Effector memory CD8-positive, alpha-beta T cell (primary cell): ENCODE data around the gene P2RX2.

Experiments
- ATAC-seq: fragments of 150-1000 bp; cut with Tn5 transposase; replicated peaks from 2 replicates; pipeline ENCODE4 v1.10.0; 2021; ENCODE audit warnings: mild to moderate bottlenecking, moderate library complexity
- DNase-seq, 3 experiments: peaks; one replicate each; pipeline ENCODE4 v3.0.0; 2021
- H3K27ac Mint-ChIP-seq, 2 donors: one replicate each; pipeline ENCODE4 v1.8.0; 2022; ENCODE audit warnings: mild to moderate bottlenecking in 2 of 2, mixed read lengths in 2 of 2, moderate library complexity in 2 of 2
- H3K27me3 Mint-ChIP-seq, 2 donors: one replicate each; pipeline ENCODE4 v1.8.0; 2022; ENCODE audit warnings: mixed read lengths in 2 of 2
- H3K36me3 Mint-ChIP-seq: one replicate; pipeline ENCODE4 v1.8.0; 2022; ENCODE audit warnings: mild to moderate bottlenecking, moderate library complexity, mixed read lengths; ENCODE audit not compliant: insufficient read depth
- H3K4me1 Mint-ChIP-seq, 2 donors: one replicate each; pipeline ENCODE4 v1.8.0; 2022; ENCODE audit warnings: low read depth in 2 of 2, mixed read lengths in 2 of 2
- H3K4me3 Mint-ChIP-seq, 2 donors: one replicate each; pipeline ENCODE4 v1.8.0; 2022; ENCODE audit warnings: mild to moderate bottlenecking in 2 of 2, mixed read lengths in 2 of 2, moderate library complexity in 2 of 2
- H3K9me3 Mint-ChIP-seq, 2 donors: one replicate each; pipeline ENCODE4 v1.8.0; 2022; ENCODE audit warnings: mixed read lengths in 2 of 2

The P2RX2 gene

GRCh38 chr12:132578118-132578517, 40.5 kb upstream of the P2RX2 start:
- peak overlapping the region in 1 of 2 donors; percentile 49 for H3K27ac Mint-ChIP-seq
- no peak overlapping the region for H3K4me3 Mint-ChIP-seq
- DNase-seq = no peak
- H3K27me3 Mint-ChIP-seq = no peaks in the 10 kb centered on the region
- ATAC-seq = no peak
- H3K9me3 Mint-ChIP-seq = no peaks in the 10 kb centered on the region
- H3K36me3 Mint-ChIP-seq = peaks cover 21% of the 10 kb centered on the region
- peaks cover 0 to 4% of the 10 kb centered on the region in 2 donors for H3K4me1 Mint-ChIP-seq

- Mint-ChIP-seq H3K27me3 (no peaks in the 10 kb centered on the region), H3K9me3 (no peaks in the 10 kb centered on the region), H3K4me3 (no peak overlapping the region), H3K4me1 (peaks cover 0 to 4% of the 10 kb centered on the region in 2 donors), H3K27ac (no peak overlapping the region), H3K36me3 (peaks cover 23% of the 10 kb centered on the region)
- DNase-seq (no peak), ATAC-seq (no peak)
Measured at GRCh38 chr12:132578826-132579225, 39.8 kb upstream of the P2RX2 start.

DNA sequence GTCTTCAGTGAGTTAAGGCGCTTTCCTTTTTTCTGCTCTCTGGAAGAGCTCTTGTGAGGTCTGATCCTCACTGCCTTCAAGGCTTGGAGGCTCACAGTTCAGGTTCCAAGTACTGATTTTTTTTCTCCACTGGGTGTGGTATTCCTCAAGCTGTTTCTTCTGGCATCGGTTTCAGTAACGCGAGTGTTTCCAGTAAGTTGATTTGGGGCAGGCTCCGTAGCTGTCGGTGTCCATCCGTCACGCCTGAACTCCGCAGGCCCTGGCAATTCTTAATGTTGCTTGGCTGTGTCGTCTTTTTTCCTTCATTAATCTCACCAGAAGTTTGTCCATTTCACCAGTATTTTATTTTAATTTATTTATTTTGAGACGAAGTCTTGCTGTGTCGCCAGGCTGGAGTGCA, 38.8 kb upstream of the P2RX2 start:
- H3K4me3 Mint-ChIP-seq = no peak overlapping the region
- H3K27me3 Mint-ChIP-seq = no peaks in the 10 kb centered on the region
- peaks cover 21% of the 10 kb centered on the region for H3K36me3 Mint-ChIP-seq
- H3K4me1 Mint-ChIP-seq = peaks cover 0 to 4% of the 10 kb centered on the region in 2 donors
- no peak for ATAC-seq
- no peak for DNase-seq
- H3K27ac Mint-ChIP-seq = no peak overlapping the region
- H3K9me3 Mint-ChIP-seq = no peaks in the 10 kb centered on the region

- no peak for DNase-seq
- no peaks in the 10 kb centered on the region for H3K4me1 Mint-ChIP-seq
- peaks cover 16% of the 10 kb centered on the region for H3K36me3 Mint-ChIP-seq
- H3K9me3 Mint-ChIP-seq = no peaks in the 10 kb centered on the region
- no peak overlapping the region for H3K27ac Mint-ChIP-seq
- H3K4me3 Mint-ChIP-seq = no peak overlapping the region
- no peak for ATAC-seq
- H3K27me3 Mint-ChIP-seq = no peaks in the 10 kb centered on the region
Measured at GRCh38 chr12:132580701-132581292, 37.8 kb upstream of the P2RX2 start.

- Mint-ChIP-seq H3K4me1 (no peaks in the 10 kb centered on the region), H3K27ac (no peak overlapping the region), H3K9me3 (no peaks in the 10 kb centered on the region), H3K27me3 (no peaks in the 10 kb centered on the region), H3K36me3 (peaks cover 14% of the 10 kb centered on the region), H3K4me3 (no peak overlapping the region)
- DNase-seq (no peak), ATAC-seq (no peak)
Measured at GRCh38 chr12:132581348-132582057, 37.1 kb upstream of the P2RX2 start.

GRCh38 chr12:132582058-132582420, 36.5 kb upstream of the P2RX2 start:
- DNase-seq (no peak), ATAC-seq (no peak)
- Mint-ChIP-seq H3K27ac (no peak overlapping the region), H3K4me3 (no peak overlapping the region), H3K9me3 (no peaks in the 10 kb centered on the region), H3K4me1 (no peaks in the 10 kb centered on the region), H3K27me3 (no peaks in the 10 kb centered on the region), H3K36me3 (peaks cover 16% of the 10 kb centered on the region)

GRCh38 chr12:132582582-132583410, 35.8 kb upstream of the P2RX2 start:
- no peak overlapping the region for H3K27ac Mint-ChIP-seq
- no peak for ATAC-seq
- peaks cover 16% of the 10 kb centered on the region for H3K36me3 Mint-ChIP-seq
- no peaks in the 10 kb centered on the region for H3K9me3 Mint-ChIP-seq
- no peak for DNase-seq
- H3K4me1 Mint-ChIP-seq = no peaks in the 10 kb centered on the region
- no peak overlapping the region for H3K4me3 Mint-ChIP-seq
- H3K27me3 Mint-ChIP-seq = no peaks in the 10 kb centered on the region

DNA sequence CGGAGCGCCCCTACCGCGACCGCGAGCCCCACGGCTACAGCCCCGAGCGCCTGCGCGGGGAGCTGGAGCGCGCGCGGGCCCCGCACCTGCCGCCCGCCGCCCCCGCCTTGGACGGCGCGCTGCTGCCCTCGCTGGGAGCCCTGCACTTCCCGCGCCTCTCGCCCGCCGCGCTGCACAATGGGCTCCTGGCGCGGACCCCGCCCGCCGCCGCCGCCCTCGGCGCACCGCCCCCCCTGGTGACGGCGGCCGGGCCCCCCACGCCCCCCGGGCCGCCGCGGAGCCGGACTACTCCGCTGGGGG, 35.2 kb upstream of the P2RX2 start:
- DNase-seq (no peak), ATAC-seq (no peak)
- Mint-ChIP-seq H3K9me3 (no peaks in the 10 kb centered on the region), H3K36me3 (peaks cover 16% of the 10 kb centered on the region), H3K27me3 (no peaks in the 10 kb centered on the region), H3K4me3 (no peak overlapping the region), H3K27ac (no peak overlapping the region), H3K4me1 (no peaks in the 10 kb centered on the region)

- no peaks in the 10 kb centered on the region for H3K27me3 Mint-ChIP-seq
- peaks cover 16% of the 10 kb centered on the region for H3K36me3 Mint-ChIP-seq
- no peak for DNase-seq
- no peaks in the 10 kb centered on the region for H3K4me1 Mint-ChIP-seq
- H3K27ac Mint-ChIP-seq = no peak overlapping the region
- ATAC-seq = no peak
- H3K9me3 Mint-ChIP-seq = no peaks in the 10 kb centered on the region
- no peak overlapping the region for H3K4me3 Mint-ChIP-seq
Measured at GRCh38 chr12:132583736-132584135, 34.8 kb upstream of the P2RX2 start.

- Mint-ChIP-seq H3K36me3 (peaks cover 16% of the 10 kb centered on the region), H3K4me3 (no peak overlapping the region), H3K4me1 (no peaks in the 10 kb centered on the region), H3K27me3 (no peaks in the 10 kb centered on the region), H3K27ac (no peak overlapping the region), H3K9me3 (no peaks in the 10 kb centered on the region)
- DNase-seq = no peak
- ATAC-seq = no peak
Measured at GRCh38 chr12:132584429-132584828, 34.1 kb upstream of the P2RX2 start.

GRCh38 chr12:132585177-132585576, 33.4 kb upstream of the P2RX2 start:
- H3K4me1 Mint-ChIP-seq = no peaks in the 10 kb centered on the region
- H3K36me3 Mint-ChIP-seq = peaks cover 16% of the 10 kb centered on the region
- ATAC-seq (no peak), DNase-seq (no peak)
- no peak overlapping the region for H3K27ac Mint-ChIP-seq
- no peak overlapping the region for H3K4me3 Mint-ChIP-seq
- H3K9me3 Mint-ChIP-seq = no peaks in the 10 kb centered on the region
- no peaks in the 10 kb centered on the region for H3K27me3 Mint-ChIP-seq

- no peak overlapping the region for H3K4me3 Mint-ChIP-seq
- H3K27me3 Mint-ChIP-seq = no peaks in the 10 kb centered on the region
- no peak overlapping the region for H3K27ac Mint-ChIP-seq
- ATAC-seq = no peak
- H3K4me1 Mint-ChIP-seq = no peaks in the 10 kb centered on the region
- H3K36me3 Mint-ChIP-seq = peaks cover 13% of the 10 kb centered on the region
- no peak for DNase-seq
- H3K9me3 Mint-ChIP-seq = no peaks in the 10 kb centered on the region
Measured at GRCh38 chr12:132586929-132587328, 31.6 kb upstream of the P2RX2 start.

GRCh38 chr12:132587781-132588180, 30.8 kb upstream of the P2RX2 start:
- ATAC-seq (no peak), DNase-seq (no peak)
- H3K27ac Mint-ChIP-seq = no peak overlapping the region
- H3K36me3 Mint-ChIP-seq = peaks cover 12% of the 10 kb centered on the region
- H3K4me1 Mint-ChIP-seq = no peaks in the 10 kb centered on the region
- peaks cover 0 to 6% of the 10 kb centered on the region in 2 donors for H3K27me3 Mint-ChIP-seq
- H3K9me3 Mint-ChIP-seq = no peaks in the 10 kb centered on the region
- H3K4me3 Mint-ChIP-seq = no peak overlapping the region

GRCh38 chr12:132588319-132588718, 30.3 kb upstream of the P2RX2 start:
- peaks cover under 1 to 11% of the 10 kb centered on the region in 2 donors for H3K27me3 Mint-ChIP-seq
- no peaks in the 10 kb centered on the region for H3K4me1 Mint-ChIP-seq
- ATAC-seq = no peak
- no peaks in the 10 kb centered on the region for H3K9me3 Mint-ChIP-seq
- peaks cover 14% of the 10 kb centered on the region for H3K36me3 Mint-ChIP-seq
- no peak overlapping the region for H3K4me3 Mint-ChIP-seq
- no peak for DNase-seq
- H3K27ac Mint-ChIP-seq = no peak overlapping the region
